Adrenal gland (tissue), 12 donors: ENCODE measurements around the gene LY6G6C. TPM values are rescaled to one million over a fixed set of nuclear protein-coding genes. Genes with fewer than 3 reads are reported as not detected.

Experiments
- DNase-seq, 7 donors: peaks; one replicate each; pipeline ENCODE4 v3.0.0-alpha.2; 2019 to 2020
- H3K27ac ChIP-seq, 5 donors: fragments of 200-600 bp; sonication (generic) in 4 of 5; 1 replicate in 3 of 5; 2 replicates in 2 of 5; pipeline versions ENCODE4 v1.5.1 to v1.8.0; 2016 to 2020; ENCODE audit warnings: mild to moderate bottlenecking in 1 of 5
- H3K27me3 ChIP-seq: fragments of 200-600 bp; 2 replicates; pipeline ENCODE4 v1.8.0; 2021
- H3K36me3 ChIP-seq, 2 donors: fragments of 200-600 bp; replicated peaks in 1 of 2; 1 replicate in 1 of 2; 2 replicates in 1 of 2; pipeline versions ENCODE4 v1.5.1 to v1.8.0; 2018 to 2022
- H3K4me1 ChIP-seq, 2 donors: fragments of 200-600 bp; replicated peaks in 1 of 2; 1 replicate in 1 of 2; 2 replicates in 1 of 2; pipeline versions ENCODE4 v1.5.1 to v1.8.0; 2018 to 2021
- H3K4me3 ChIP-seq, 4 donors: fragments of 200-600 bp; sonication (generic) in 3 of 4; one replicate each; pipeline ENCODE4 v1.5.1; 2016 to 2018
- H3K9me3 ChIP-seq, 3 donors: fragments of 200-600 bp; sonication (generic) in 1 of 3; replicated peaks in 1 of 3; 1 replicate in 2 of 3; 2 replicates in 1 of 3; pipeline versions ENCODE4 v1.5.1 to v1.8.0; 2016 to 2021
- POLR2A ChIP-seq, 2 donors: fragments of 450-650 bp; IDR thresholded peaks; one replicate each; pipeline ENCODE4 v1.6.1; 2017; ENCODE audit warnings: antibody characterized with exemption in 2 of 2, mild to moderate bottlenecking in 2 of 2, moderate library complexity in 1 of 2
- WGBS, 4 donors: extraction: QIAGEN DNeasy Blood & Tissue Kit in 2 of 4; methylation state at CpG; one replicate each; pipeline versions ENCODE4 v1.1.5 to v1.1.7; 2013 to 2017; 5-methylcytosine and 5-hydroxymethylcytosine counted together
- intact Hi-C, 2 donors: fragments of 100-400 bp; cut with DNase I; formaldehyde crosslinking; loops; one replicate each; pipeline versions ENCODE4 v1.14.1 to v1.15.0; 2022 to 2023
- polyA plus RNA-seq, 3 donors: library from polyadenylated mRNA; stranded (reverse); fragments of 200-250 nt in 2 of 3; fragments of 350-450 nt in 1 of 3; fragmentation: Illumina TruSeq in 1 of 3; extraction: RNeasy Lipid Tissue Mini Kit (QIAGEN cat#74804) in 1 of 3; gene quantifications; one replicate each; pipeline ENCODE4 v1.2.3, GENCODE V29; 2013 to 2014
- total RNA-seq, 9 donors: library from RNA; depleted of rRNA in 4 of 9; stranded (reverse); fragments of >200 nt in 4 of 9; fragments of 120-200 nt in 1 of 9; fragmentation: NEBNext Ultra II Directional in 1 of 9; extraction: Animal tissue kit (Norgen Biotek cat#: 25700) in 1 of 9; gene quantifications; one replicate each; pipeline versions ENCODE4 v1.1.0 to v1.2.4, GENCODE V29; 2013 to 2023
- TF ChIP-seq, protein P1 (sequence below), 6 experiments: fragments of 450-650 bp in 4 of 6; fragments of 200-600 bp in 2 of 6; sonication (generic) in 1 of 6; IDR thresholded peaks; 1 replicate in 5 of 6; 2 replicates in 1 of 6; pipeline versions ENCODE4 v1.5.1 to v1.8.0; 2016 to 2021; ENCODE audit warnings: antibody characterized with exemption in 6 of 6, mild to moderate bottlenecking in 2 of 6, moderate library complexity in 1 of 6
- donor health status: healthy with polysubstance abuse.
- donor health status: Bipolar disorder and iron deficiency.
- donor health status: DM: yes; HTN: yes; CAD: no.
- donor health status: DM: no; HTN: no; CAD: no.
- donor health status: DM: no; HTN: no; CAD: no.
- donor health status: DM: yes; HTN: yes; CAD: no.

Gene LY6G6C
- total and polyA plus RNA-seq, 12 donors, result not detected

- Histone ChIP-seq H3K4me3 (no peak overlapping the region), H3K27me3 (no peaks in the 10 kb centered on the region), H3K27ac (no peak overlapping the region), H3K36me3 (no peaks in the 10 kb centered on the region), H3K9me3 (no peaks in the 10 kb centered on the region), H3K4me1 (no peaks in the 10 kb centered on the region)
- no peak for DNase-seq
- TF ChIP-seq, protein P1, sequence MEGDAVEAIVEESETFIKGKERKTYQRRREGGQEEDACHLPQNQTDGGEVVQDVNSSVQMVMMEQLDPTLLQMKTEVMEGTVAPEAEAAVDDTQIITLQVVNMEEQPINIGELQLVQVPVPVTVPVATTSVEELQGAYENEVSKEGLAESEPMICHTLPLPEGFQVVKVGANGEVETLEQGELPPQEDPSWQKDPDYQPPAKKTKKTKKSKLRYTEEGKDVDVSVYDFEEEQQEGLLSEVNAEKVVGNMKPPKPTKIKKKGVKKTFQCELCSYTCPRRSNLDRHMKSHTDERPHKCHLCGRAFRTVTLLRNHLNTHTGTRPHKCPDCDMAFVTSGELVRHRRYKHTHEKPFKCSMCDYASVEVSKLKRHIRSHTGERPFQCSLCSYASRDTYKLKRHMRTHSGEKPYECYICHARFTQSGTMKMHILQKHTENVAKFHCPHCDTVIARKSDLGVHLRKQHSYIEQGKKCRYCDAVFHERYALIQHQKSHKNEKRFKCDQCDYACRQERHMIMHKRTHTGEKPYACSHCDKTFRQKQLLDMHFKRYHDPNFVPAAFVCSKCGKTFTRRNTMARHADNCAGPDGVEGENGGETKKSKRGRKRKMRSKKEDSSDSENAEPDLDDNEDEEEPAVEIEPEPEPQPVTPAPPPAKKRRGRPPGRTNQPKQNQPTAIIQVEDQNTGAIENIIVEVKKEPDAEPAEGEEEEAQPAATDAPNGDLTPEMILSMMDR (IDR thresholded peaks at IDR 0.05), result no peak
- TF ChIP-seq POLR2A (IDR thresholded peaks at IDR 0.05), result no peak
- WGBS, 4 donors, result 84 to 92% (median 87%) methylated on average over 5 of the region's 5 CpGs
- intact Hi-C loops, result no loop called here
These were observed 1.3 kb downstream of the LY6G6C start for GRCh38 chr6:31720196-31720770.

- intact Hi-C loops, result no loop called here
- TF ChIP-seq, protein P1 (IDR thresholded peaks at IDR 0.05), result no peak
- TF ChIP-seq POLR2A (IDR thresholded peaks at IDR 0.05), result no peak
- Histone ChIP-seq H3K27ac (no peak overlapping the region), H3K4me3 (no peak overlapping the region), H3K27me3 (no peaks in the 10 kb centered on the region), H3K4me1 (no peaks in the 10 kb centered on the region), H3K36me3 (no peaks in the 10 kb centered on the region), H3K9me3 (no peaks in the 10 kb centered on the region)
- 77 to 81% (median 80%) methylated on average over 4 to 6 of the region's 6 CpGs for WGBS, 4 donors
- DNase-seq, result no peak
These were observed 2.5 kb downstream of the LY6G6C start for GRCh38 chr6:31719001-31719400.

- Histone ChIP-seq H3K4me1 (no peaks in the 10 kb centered on the region), H3K4me3 (no peak overlapping the region), H3K27me3 (no peaks in the 10 kb centered on the region), H3K36me3 (no peaks in the 10 kb centered on the region), H3K27ac (no peak overlapping the region), H3K9me3 (no peaks in the 10 kb centered on the region)
- WGBS, 4 donors, result 75 to 86% (median 85%) methylated on average over 1 of the region's 1 CpG
- intact Hi-C loops, result no loop called here
- no peak for DNase-seq
- TF ChIP-seq, protein P1 (IDR thresholded peaks at IDR 0.05), result no peak
- no peak for TF ChIP-seq POLR2A (IDR thresholded peaks at IDR 0.05)
These were observed 3.3 kb downstream of the LY6G6C start for GRCh38 chr6:31718265-31718664.

- Histone ChIP-seq H3K4me3 (no peak overlapping the region), H3K27ac (no peak overlapping the region), H3K27me3 (no peaks in the 10 kb centered on the region), H3K36me3 (no peaks in the 10 kb centered on the region), H3K9me3 (no peaks in the 10 kb centered on the region), H3K4me1 (no peaks in the 10 kb centered on the region)
- intact Hi-C loops, result no loop called here
- no peak for TF ChIP-seq POLR2A (IDR thresholded peaks at IDR 0.05)
- TF ChIP-seq, protein P1 (IDR thresholded peaks at IDR 0.05), result no peak
- 56 to 75% (median 72%) methylated on average over 10 of the region's 10 CpGs for WGBS, 4 donors
- DNase-seq, result no peak
These were observed 3.9 kb downstream of the LY6G6C start for GRCh38 chr6:31717499-31718222.
